Neural cell (in vitro differentiated cells): ENCODE results near the gene FLOT2.

Experiments
- EZH2 ChIP-seq: fragments of 200-600, 300-800 bp; shearing (Covaris generic), sonication (generic); IDR thresholded peaks from 2 replicates; pipeline ENCODE4 v1.6.1; 2014; ENCODE audit warnings: antibody characterized with exemption, low read length, borderline replicate concordance, mild to moderate bottlenecking; ENCODE audit not compliant: insufficient read depth, poor library complexity, severe bottlenecking
- POLR2AphosphoS5 ChIP-seq: IDR thresholded peaks from 2 replicates; pipeline ENCODE4 v1.6.1; 2012
- TAF1 ChIP-seq: IDR thresholded peaks from 2 replicates; pipeline ENCODE4 v1.6.1; 2012; ENCODE audit warnings: low read depth
- TF ChIP-seq, protein P1 (sequence below): fragments of 450-650 bp; IDR thresholded peaks from 2 replicates; pipeline ENCODE4 v1.5.1; 2014; ENCODE audit warnings: antibody characterized with exemption, mild to moderate bottlenecking, moderate library complexity; ENCODE audit not compliant: poor library complexity, severe bottlenecking

DNA sequence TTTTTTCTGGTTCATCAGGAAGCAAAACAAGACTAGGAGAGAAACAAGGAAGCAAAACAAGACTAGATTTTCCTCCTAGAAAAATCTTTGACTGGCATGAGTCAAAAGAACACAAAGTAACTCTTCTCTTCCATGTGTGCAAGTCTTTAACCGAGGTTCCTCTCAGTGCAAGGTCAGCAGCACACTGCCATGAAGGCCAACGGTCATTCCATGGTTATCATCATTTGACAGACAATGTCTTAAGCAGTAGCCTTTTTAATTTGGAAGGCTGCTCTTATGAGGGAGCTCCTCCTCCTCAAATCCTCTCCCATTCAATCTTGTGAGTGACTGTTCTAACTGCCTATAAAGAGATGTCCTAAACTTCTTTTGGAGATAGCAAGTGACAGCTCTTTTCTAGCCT lies 20.8 kb upstream of the FLOT2 start:
- TF ChIP-seq, protein P1, sequence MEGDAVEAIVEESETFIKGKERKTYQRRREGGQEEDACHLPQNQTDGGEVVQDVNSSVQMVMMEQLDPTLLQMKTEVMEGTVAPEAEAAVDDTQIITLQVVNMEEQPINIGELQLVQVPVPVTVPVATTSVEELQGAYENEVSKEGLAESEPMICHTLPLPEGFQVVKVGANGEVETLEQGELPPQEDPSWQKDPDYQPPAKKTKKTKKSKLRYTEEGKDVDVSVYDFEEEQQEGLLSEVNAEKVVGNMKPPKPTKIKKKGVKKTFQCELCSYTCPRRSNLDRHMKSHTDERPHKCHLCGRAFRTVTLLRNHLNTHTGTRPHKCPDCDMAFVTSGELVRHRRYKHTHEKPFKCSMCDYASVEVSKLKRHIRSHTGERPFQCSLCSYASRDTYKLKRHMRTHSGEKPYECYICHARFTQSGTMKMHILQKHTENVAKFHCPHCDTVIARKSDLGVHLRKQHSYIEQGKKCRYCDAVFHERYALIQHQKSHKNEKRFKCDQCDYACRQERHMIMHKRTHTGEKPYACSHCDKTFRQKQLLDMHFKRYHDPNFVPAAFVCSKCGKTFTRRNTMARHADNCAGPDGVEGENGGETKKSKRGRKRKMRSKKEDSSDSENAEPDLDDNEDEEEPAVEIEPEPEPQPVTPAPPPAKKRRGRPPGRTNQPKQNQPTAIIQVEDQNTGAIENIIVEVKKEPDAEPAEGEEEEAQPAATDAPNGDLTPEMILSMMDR: no peak
- TF ChIP-seq EZH2: no peak
- no peak for TF ChIP-seq TAF1
- TF ChIP-seq POLR2AphosphoS5: no peak
